ENCODE results near the gene ALG9.

DNA sequence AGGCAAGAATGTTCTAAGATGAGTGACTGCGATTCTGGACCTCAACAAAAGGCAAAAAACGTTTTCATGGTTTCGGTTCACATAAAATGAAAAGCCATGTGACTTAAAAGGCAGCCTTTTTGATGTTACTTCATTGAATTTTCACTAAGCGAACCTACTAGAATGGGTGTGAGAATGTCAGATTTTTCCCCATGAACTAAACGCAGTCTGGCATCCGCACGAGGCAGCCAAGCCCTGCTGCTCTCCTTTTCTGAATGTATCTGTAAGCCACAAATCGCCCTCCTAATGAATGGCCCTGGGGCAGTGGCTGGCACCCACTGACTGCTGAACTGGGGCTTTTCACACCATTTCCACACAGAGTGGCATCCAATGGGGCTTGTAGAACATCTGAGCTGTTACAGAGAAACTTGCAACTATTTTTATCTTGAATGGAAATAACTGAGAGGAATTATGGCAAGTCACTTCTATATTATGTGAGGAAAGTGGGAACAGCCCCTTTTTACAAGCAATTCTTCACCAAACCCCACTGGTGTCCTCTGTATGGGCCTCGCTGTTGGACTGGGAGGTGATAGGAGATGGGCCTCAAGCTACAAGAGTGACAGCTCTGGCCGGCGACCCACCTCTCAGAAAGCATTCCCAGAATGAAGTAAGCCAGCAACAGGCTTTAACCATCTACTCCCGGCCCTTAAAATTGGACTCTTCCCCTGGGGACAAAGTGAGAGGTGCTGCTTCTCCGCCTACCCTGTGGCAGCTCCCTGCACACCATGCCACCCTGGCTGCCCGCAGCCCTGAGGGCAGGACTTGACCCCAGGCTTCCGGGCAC lies 134.5 kb downstream of the ALG9 start:
- no peak for TF ChIP-seq CEBPB (IDR thresholded peaks at IDR 0.05; ENCODE audit: low read depth)
- TF ChIP-seq POLR2A (IDR thresholded peaks at IDR 0.05; ENCODE audit: borderline replicate concordance, extremely low read depth, insufficient read depth, insufficient read length) = no peak
- TF ChIP-seq SP1 (IDR thresholded peaks at IDR 0.05; ENCODE audit: low read depth) = no peak
- no peak for TF ChIP-seq EZH2 (IDR thresholded peaks at IDR 0.05)
- TF ChIP-seq EGR1 (IDR thresholded peaks at IDR 0.05; ENCODE audit: low read depth) = no peak
- TF ChIP-seq, protein P1, sequence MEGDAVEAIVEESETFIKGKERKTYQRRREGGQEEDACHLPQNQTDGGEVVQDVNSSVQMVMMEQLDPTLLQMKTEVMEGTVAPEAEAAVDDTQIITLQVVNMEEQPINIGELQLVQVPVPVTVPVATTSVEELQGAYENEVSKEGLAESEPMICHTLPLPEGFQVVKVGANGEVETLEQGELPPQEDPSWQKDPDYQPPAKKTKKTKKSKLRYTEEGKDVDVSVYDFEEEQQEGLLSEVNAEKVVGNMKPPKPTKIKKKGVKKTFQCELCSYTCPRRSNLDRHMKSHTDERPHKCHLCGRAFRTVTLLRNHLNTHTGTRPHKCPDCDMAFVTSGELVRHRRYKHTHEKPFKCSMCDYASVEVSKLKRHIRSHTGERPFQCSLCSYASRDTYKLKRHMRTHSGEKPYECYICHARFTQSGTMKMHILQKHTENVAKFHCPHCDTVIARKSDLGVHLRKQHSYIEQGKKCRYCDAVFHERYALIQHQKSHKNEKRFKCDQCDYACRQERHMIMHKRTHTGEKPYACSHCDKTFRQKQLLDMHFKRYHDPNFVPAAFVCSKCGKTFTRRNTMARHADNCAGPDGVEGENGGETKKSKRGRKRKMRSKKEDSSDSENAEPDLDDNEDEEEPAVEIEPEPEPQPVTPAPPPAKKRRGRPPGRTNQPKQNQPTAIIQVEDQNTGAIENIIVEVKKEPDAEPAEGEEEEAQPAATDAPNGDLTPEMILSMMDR (IDR thresholded peaks at IDR 0.05 in 2 of 3, conservative IDR thresholded peaks at IDR 0.05 in 1 of 3; ENCODE audit: borderline replicate concordance in 1 of 3, insufficient read depth in 1 of 3, low read depth in 2 of 3, low read length in 2 of 3) = no peak
- TF ChIP-seq POLR2AphosphoS5 (IDR thresholded peaks at IDR 0.05; ENCODE audit: low read depth, low read length) = no peak
- TF ChIP-seq YY1 (IDR thresholded peaks at IDR 0.05; ENCODE audit: extremely low read depth, insufficient replicate concordance, low read depth, low read length) = no peak

All from HCT116 (cell line).